Vagina (tissue), 2 donors: ENCODE results near the gene DAB1. TPM values are rescaled to one million over a fixed set of nuclear protein-coding genes. Genes with fewer than 3 reads are reported as not detected.

Source experiments
- DNase-seq, 2 donors: peaks; one replicate each; pipeline ENCODE4 v3.0.0-alpha.2; 2017; ENCODE audit errors: extremely low spot score in 2 of 2
- H3K27ac ChIP-seq: fragments of 200-600 bp; sonication (generic); one replicate; pipeline ENCODE4 v1.5.1; 2019
- H3K27me3 ChIP-seq: fragments of 200-600 bp; sonication (generic); one replicate; pipeline ENCODE4 v1.5.1; 2019
- H3K36me3 ChIP-seq, 2 donors: fragments of 200-600 bp; sonication (generic); one replicate each; pipeline ENCODE4 v1.5.1; 2017 to 2019
- H3K4me1 ChIP-seq: fragments of 200-600 bp; sonication (generic); one replicate; pipeline ENCODE4 v1.5.1; 2019
- H3K4me3 ChIP-seq, 2 donors: fragments of 200-600 bp; sonication (generic); 1 replicate in 1 of 2; 2 replicates in 1 of 2; pipeline ENCODE4 v1.5.1; 2016 to 2019
- H3K9me3 ChIP-seq: fragments of 200-600 bp; sonication (generic); one replicate; pipeline ENCODE4 v1.5.1; 2019
- CTCF ChIP-seq, 3 experiments: fragments of 450-650 bp in 2 of 3; fragments of 200-600 bp in 1 of 3; sonication (generic) in 1 of 3; IDR thresholded peaks; one replicate each; pipeline ENCODE4 v1.5.1; 2017 to 2019; ENCODE audit warnings: antibody characterized with exemption in 3 of 3, mild to moderate bottlenecking in 2 of 3, moderate library complexity in 2 of 3
- POLR2A ChIP-seq, 2 donors: fragments of 450-650 bp; IDR thresholded peaks; one replicate each; pipeline ENCODE4 v1.6.1; 2017; ENCODE audit warnings: antibody characterized with exemption in 2 of 2, mild to moderate bottlenecking in 2 of 2, moderate library complexity in 2 of 2
- POLR2AphosphoS5 ChIP-seq, 2 donors: sonication (generic); formaldehyde crosslinking; IDR thresholded peaks; one replicate each; pipeline ENCODE4 v1.9.0; 2017; ENCODE audit warnings: antibody characterized with exemption in 2 of 2, mild to moderate bottlenecking in 2 of 2, low read depth in 1 of 2; ENCODE audit not compliant: insufficient read depth in 1 of 2
- intact Hi-C: fragments of 100-400 bp; cut with DNase I; formaldehyde crosslinking; loops from one replicate; pipeline ENCODE4 v1.15.1; 2023
- total RNA-seq: library from RNA; depleted of rRNA; stranded (reverse); fragments of >200 nt; gene quantifications from one replicate; pipeline ENCODE4 v1.2.3, GENCODE V29; 2016

DAB1 gene
- total RNA-seq, 1 donor from 2014 or later = 0.25 TPM

GRCh38 chr1:57013522-57013921 is 410.3 kb downstream of the DAB1 start:
- no peak for DNase-seq
- no peak for TF ChIP-seq POLR2AphosphoS5 (IDR thresholded peaks at IDR 0.05; ENCODE audit: insufficient read depth in 1 of 2, low read depth in 1 of 2)
- TF ChIP-seq CTCF (IDR thresholded peaks at IDR 0.05) = no peak
- TF ChIP-seq POLR2A (IDR thresholded peaks at IDR 0.05) = no peak
- Histone ChIP-seq H3K27me3 (no peaks in the 10 kb centered on the region), H3K27ac (no peak overlapping the region), H3K9me3 (no peaks in the 10 kb centered on the region), H3K4me3 (no peak overlapping the region), H3K4me1 (no peaks in the 10 kb centered on the region), H3K36me3 (no peaks in the 10 kb centered on the region)
- intact Hi-C loops = no loop called here

- H3K27me3 ChIP-seq = no peaks in the 10 kb centered on the region
- no peaks in the 10 kb centered on the region for H3K36me3 ChIP-seq
- H3K4me3 ChIP-seq = no peak overlapping the region
- DNase-seq = no peak
- intact Hi-C loops = no loop called here
- no peaks in the 10 kb centered on the region for H3K9me3 ChIP-seq
- TF ChIP-seq POLR2AphosphoS5 (IDR thresholded peaks at IDR 0.05; ENCODE audit: insufficient read depth in 1 of 2, low read depth in 1 of 2) (no peak), CTCF (IDR thresholded peaks at IDR 0.05) (no peak), POLR2A (IDR thresholded peaks at IDR 0.05) (no peak)
- no peaks in the 10 kb centered on the region for H3K4me1 ChIP-seq
- H3K27ac ChIP-seq = no peak overlapping the region
These were observed 411.5 kb downstream of the DAB1 start for GRCh38 chr1:57012315-57012714.

GRCh38 chr1:57010511-57010910 is 413.3 kb downstream of the DAB1 start:
- intact Hi-C loops = no loop called here
- Histone ChIP-seq H3K27me3 (no peaks in the 10 kb centered on the region), H3K4me1 (no peaks in the 10 kb centered on the region), H3K9me3 (no peaks in the 10 kb centered on the region), H3K27ac (no peak overlapping the region), H3K4me3 (no peak overlapping the region), H3K36me3 (no peaks in the 10 kb centered on the region)
- no peak for DNase-seq
- TF ChIP-seq CTCF (IDR thresholded peaks at IDR 0.05) (no peak), POLR2AphosphoS5 (IDR thresholded peaks at IDR 0.05; ENCODE audit: insufficient read depth in 1 of 2, low read depth in 1 of 2) (no peak), POLR2A (IDR thresholded peaks at IDR 0.05) (no peak)

- Histone ChIP-seq H3K36me3 (no peaks in the 10 kb centered on the region), H3K9me3 (no peaks in the 10 kb centered on the region), H3K27ac (no peak overlapping the region), H3K4me3 (no peak overlapping the region), H3K4me1 (no peaks in the 10 kb centered on the region), H3K27me3 (no peaks in the 10 kb centered on the region)
- intact Hi-C loops = no loop called here
- no peak for DNase-seq
- TF ChIP-seq POLR2A (IDR thresholded peaks at IDR 0.05) (no peak), CTCF (IDR thresholded peaks at IDR 0.05) (no peak), POLR2AphosphoS5 (IDR thresholded peaks at IDR 0.05; ENCODE audit: insufficient read depth in 1 of 2, low read depth in 1 of 2) (no peak)
These were observed 415.9 kb downstream of the DAB1 start for GRCh38 chr1:57007948-57008347.

GRCh38 chr1:57007472-57007871 is 416.4 kb downstream of the DAB1 start:
- H3K27ac ChIP-seq = no peak overlapping the region
- no peak overlapping the region for H3K4me3 ChIP-seq
- DNase-seq = no peak
- no peak for TF ChIP-seq POLR2A (IDR thresholded peaks at IDR 0.05)
- TF ChIP-seq CTCF (IDR thresholded peaks at IDR 0.05) = no peak
- no peak for TF ChIP-seq POLR2AphosphoS5 (IDR thresholded peaks at IDR 0.05; ENCODE audit: insufficient read depth in 1 of 2, low read depth in 1 of 2)
- intact Hi-C loops = no loop called here
- H3K9me3 ChIP-seq = no peaks in the 10 kb centered on the region
- H3K4me1 ChIP-seq = no peaks in the 10 kb centered on the region
- no peaks in the 10 kb centered on the region for H3K27me3 ChIP-seq
- H3K36me3 ChIP-seq = no peaks in the 10 kb centered on the region
